Measurements from ENCODE around the gene ZNF202.

ZNF202 gene

DNA sequence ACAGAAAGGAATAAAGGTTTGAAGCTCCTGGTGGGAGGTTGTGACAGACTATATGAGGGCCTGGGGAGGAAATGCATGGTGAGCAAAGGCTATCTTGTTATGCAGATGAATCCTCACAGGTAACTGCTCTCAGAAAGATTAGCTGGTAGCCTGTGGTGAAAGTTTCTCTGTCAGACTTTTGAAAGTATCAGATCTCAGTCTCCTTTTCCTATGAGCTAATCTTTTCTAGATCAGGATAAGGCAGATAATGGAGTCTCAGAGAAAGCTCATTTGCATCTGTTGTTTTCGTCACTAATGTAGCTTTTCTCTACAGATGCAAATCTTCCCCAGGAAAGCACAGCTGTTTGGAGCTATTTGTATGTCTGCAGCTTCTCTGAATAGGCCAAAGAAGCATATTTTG, 33.8 kb upstream of the ZNF202 start:
- Histone ChIP-seq H4K8ac (ENCODE audit: low read length) (no peak overlapping the region), H3K4me1 (ENCODE audit: control insufficient read depth, insufficient read depth, low read depth, low read length) (no peaks in the 10 kb centered on the region), H2BK5ac (ENCODE audit: low read depth, low read length, poor library complexity, severe bottlenecking) (no peak overlapping the region), H2BK15ac (ENCODE audit: low read depth, poor library complexity, severe bottlenecking) (no peak overlapping the region), H2BK120ac (ENCODE audit: low read depth, low read length) (no peak overlapping the region), H3K27me3 (ENCODE audit: control insufficient read depth in 1 of 2, insufficient read depth in 1 of 2, low read length in 2 of 2) (no peaks in the 10 kb centered on the region), H3K23ac (ENCODE audit: low read length in 2 of 2) (no peak overlapping the region), H2AK5ac (ENCODE audit: low read length, severe bottlenecking) (no peak overlapping the region), H3K18ac (ENCODE audit: low read depth in 1 of 2, low read length in 2 of 2) (no peak overlapping the region), H3K4me2 (ENCODE audit: low read length, poor library complexity, severe bottlenecking) (no peak overlapping the region), H3K79me1 (replicated peaks; ENCODE audit: low read length, poor library complexity, severe bottlenecking) (no peaks in the 10 kb centered on the region), H2AFZ (ENCODE audit: low read depth, low read length) (no peak overlapping the region), H4K91ac (ENCODE audit: low read length) (no peak overlapping the region), H3K14ac (ENCODE audit: low read length in 2 of 2) (no peak overlapping the region), H3K9me3 (ENCODE audit: control insufficient read depth, low read length) (no peaks in the 10 kb centered on the region), H3K9ac (ENCODE audit: low read length) (no peak overlapping the region), H3K36me3 (ENCODE audit: control insufficient read depth in 1 of 2, insufficient read depth in 2 of 2, low read depth in 1 of 2, low read length in 2 of 2) (no peaks in the 10 kb centered on the region), H2BK12ac (ENCODE audit: low read length in 2 of 2) (no peak overlapping the region), H3K4me3 (ENCODE audit: insufficient read depth in 1 of 2, low read depth in 1 of 2, low read length in 2 of 2) (no peak overlapping the region), H3K4ac (ENCODE audit: low read depth in 1 of 2, low read length in 2 of 2) (no peak overlapping the region), H3K27ac (ENCODE audit: low read length, poor library complexity, severe bottlenecking) (no peak overlapping the region)
- 60% methylated on average over 1 of the region's 1 CpG for WGBS
- DNase-seq = no peak

DNA sequence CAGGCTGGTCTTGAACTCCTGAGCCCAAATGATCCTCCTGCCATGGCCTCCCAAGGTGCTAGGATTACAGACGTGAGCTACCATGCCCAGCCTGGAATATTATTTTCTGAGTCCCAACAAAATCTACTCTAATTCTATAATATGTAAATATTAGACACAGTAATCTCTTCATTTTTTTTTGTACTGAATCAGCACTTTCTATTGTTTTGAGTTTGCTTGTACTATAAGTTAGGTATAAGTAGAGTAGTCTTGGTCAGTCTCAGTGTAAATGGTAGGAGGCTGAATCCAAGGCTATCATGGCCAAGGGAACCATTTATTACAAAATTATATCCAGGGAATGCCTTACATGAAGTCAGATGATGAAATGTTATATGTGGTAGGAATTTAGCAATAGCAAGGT, 32.5 kb upstream of the ZNF202 start:
- Histone ChIP-seq H2AK5ac (ENCODE audit: low read length, severe bottlenecking) (no peak overlapping the region), H2BK15ac (ENCODE audit: low read depth, poor library complexity, severe bottlenecking) (no peak overlapping the region), H3K27me3 (ENCODE audit: control insufficient read depth in 1 of 2, insufficient read depth in 1 of 2, low read length in 2 of 2) (no peaks in the 10 kb centered on the region), H2AFZ (ENCODE audit: low read depth, low read length) (no peak overlapping the region), H3K4me2 (ENCODE audit: low read length, poor library complexity, severe bottlenecking) (no peak overlapping the region), H3K9ac (ENCODE audit: low read length) (no peak overlapping the region), H3K9me3 (ENCODE audit: control insufficient read depth, low read length) (no peaks in the 10 kb centered on the region), H3K4me1 (ENCODE audit: control insufficient read depth, insufficient read depth, low read depth, low read length) (no peaks in the 10 kb centered on the region), H3K4me3 (ENCODE audit: insufficient read depth in 1 of 2, low read depth in 1 of 2, low read length in 2 of 2) (no peak overlapping the region), H2BK120ac (ENCODE audit: low read depth, low read length) (no peak overlapping the region), H3K4ac (ENCODE audit: low read depth in 1 of 2, low read length in 2 of 2) (no peak overlapping the region), H3K18ac (ENCODE audit: low read depth in 1 of 2, low read length in 2 of 2) (no peak overlapping the region), H2BK5ac (ENCODE audit: low read depth, low read length, poor library complexity, severe bottlenecking) (no peak overlapping the region), H3K14ac (ENCODE audit: low read length in 2 of 2) (no peak overlapping the region), H3K23ac (ENCODE audit: low read length in 2 of 2) (no peak overlapping the region), H4K8ac (ENCODE audit: low read length) (no peak overlapping the region), H3K79me1 (replicated peaks; ENCODE audit: low read length, poor library complexity, severe bottlenecking) (no peaks in the 10 kb centered on the region), H3K27ac (ENCODE audit: low read length, poor library complexity, severe bottlenecking) (no peak overlapping the region), H2BK12ac (ENCODE audit: low read length in 2 of 2) (no peak overlapping the region), H4K91ac (ENCODE audit: low read length) (no peak overlapping the region), H3K36me3 (ENCODE audit: control insufficient read depth in 1 of 2, insufficient read depth in 2 of 2, low read depth in 1 of 2, low read length in 2 of 2) (no peaks in the 10 kb centered on the region)
- no peak for DNase-seq
- WGBS = no CpG with 5 or more reads among the region's 1 CpG

DNA sequence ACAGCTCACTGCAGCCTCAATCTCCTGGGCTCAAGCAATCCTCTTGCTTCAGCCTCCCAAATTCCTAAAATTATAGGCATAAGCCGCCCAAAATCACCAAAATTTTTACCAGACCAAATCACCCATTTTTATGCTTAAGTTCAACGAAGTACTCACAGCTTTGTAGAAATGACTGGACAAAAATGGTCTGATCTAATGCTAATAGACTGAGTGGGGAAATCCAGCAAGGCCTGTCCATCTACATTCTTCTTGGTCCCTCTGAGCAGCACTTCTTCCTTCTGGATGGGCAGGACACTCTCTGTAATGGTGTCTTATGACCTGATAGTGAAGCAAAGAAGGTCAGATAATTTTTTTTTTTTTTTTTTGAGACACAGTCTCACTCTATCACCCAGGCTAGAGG, 31.6 kb upstream of the ZNF202 start:
- no peaks in the 10 kb centered on the region for H3K4me1 ChIP-seq (ENCODE audit: control insufficient read depth, insufficient read depth, low read depth, low read length)
- no peaks in the 10 kb centered on the region for H3K79me1 ChIP-seq (replicated peaks; ENCODE audit: low read length, poor library complexity, severe bottlenecking)
- H2BK120ac ChIP-seq (ENCODE audit: low read depth, low read length) = no peak overlapping the region
- no peak overlapping the region for H3K27ac ChIP-seq (ENCODE audit: low read length, poor library complexity, severe bottlenecking)
- H3K18ac ChIP-seq (ENCODE audit: low read depth in 1 of 2, low read length in 2 of 2) = no peak overlapping the region
- no peaks in the 10 kb centered on the region for H3K36me3 ChIP-seq (ENCODE audit: control insufficient read depth in 1 of 2, insufficient read depth in 2 of 2, low read depth in 1 of 2, low read length in 2 of 2)
- H3K4ac ChIP-seq (ENCODE audit: low read depth in 1 of 2, low read length in 2 of 2) = no peak overlapping the region
- H2AK5ac ChIP-seq (ENCODE audit: low read length, severe bottlenecking) = no peak overlapping the region
- H2BK5ac ChIP-seq (ENCODE audit: low read depth, low read length, poor library complexity, severe bottlenecking) = no peak overlapping the region
- H3K23ac ChIP-seq (ENCODE audit: low read length in 2 of 2) = no peak overlapping the region
- no peaks in the 10 kb centered on the region for H3K9me3 ChIP-seq (ENCODE audit: control insufficient read depth, low read length)
- no peak overlapping the region for H4K8ac ChIP-seq (ENCODE audit: low read length)
- no peak overlapping the region for H3K14ac ChIP-seq (ENCODE audit: low read length in 2 of 2)
- H3K9ac ChIP-seq (ENCODE audit: low read length) = no peak overlapping the region
- no peak overlapping the region for H2BK15ac ChIP-seq (ENCODE audit: low read depth, poor library complexity, severe bottlenecking)
- H3K27me3 ChIP-seq (ENCODE audit: control insufficient read depth in 1 of 2, insufficient read depth in 1 of 2, low read length in 2 of 2) = no peaks in the 10 kb centered on the region
- no peak overlapping the region for H3K4me2 ChIP-seq (ENCODE audit: low read length, poor library complexity, severe bottlenecking)
- no peak overlapping the region for H2AFZ ChIP-seq (ENCODE audit: low read depth, low read length)
- H4K91ac ChIP-seq (ENCODE audit: low read length) = no peak overlapping the region
- H2BK12ac ChIP-seq (ENCODE audit: low read length in 2 of 2) = no peak overlapping the region
- 46% methylated on average over 2 of the region's 2 CpGs for WGBS
- no peak overlapping the region for H3K4me3 ChIP-seq (ENCODE audit: insufficient read depth in 1 of 2, low read depth in 1 of 2, low read length in 2 of 2)
- DNase-seq = no peak

DNA sequence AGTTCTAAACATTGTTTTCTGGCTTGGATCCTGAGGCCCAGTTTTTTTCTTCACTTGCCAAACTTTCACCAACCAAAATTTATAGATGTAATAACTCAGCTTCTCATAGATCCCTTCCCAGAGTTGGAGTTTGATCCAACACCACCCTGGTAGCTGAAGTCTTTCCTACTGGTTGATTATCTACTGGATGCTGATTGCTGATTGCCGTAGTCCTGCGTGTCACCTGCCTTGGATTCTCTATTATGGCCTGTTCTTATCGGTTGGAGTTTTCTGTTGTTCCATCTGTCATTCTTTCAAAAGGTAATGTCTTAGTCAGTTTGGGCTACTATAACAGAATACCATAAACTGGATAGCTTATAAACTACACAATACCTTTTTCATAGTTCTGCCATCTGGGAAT, 30.2 kb upstream of the ZNF202 start:
- H2AFZ ChIP-seq (ENCODE audit: low read depth, low read length) = no peak overlapping the region
- H3K27me3 ChIP-seq (ENCODE audit: control insufficient read depth in 1 of 2, insufficient read depth in 1 of 2, low read length in 2 of 2) = no peaks in the 10 kb centered on the region
- H3K27ac ChIP-seq (ENCODE audit: low read length, poor library complexity, severe bottlenecking) = no peak overlapping the region
- H4K91ac ChIP-seq (ENCODE audit: low read length) = no peak overlapping the region
- no peak overlapping the region for H3K4ac ChIP-seq (ENCODE audit: low read depth in 1 of 2, low read length in 2 of 2)
- no peak overlapping the region for H2BK15ac ChIP-seq (ENCODE audit: low read depth, poor library complexity, severe bottlenecking)
- H2BK5ac ChIP-seq (ENCODE audit: low read depth, low read length, poor library complexity, severe bottlenecking) = no peak overlapping the region
- H3K4me1 ChIP-seq (ENCODE audit: control insufficient read depth, insufficient read depth, low read depth, low read length) = no peaks in the 10 kb centered on the region
- no peaks in the 10 kb centered on the region for H3K9me3 ChIP-seq (ENCODE audit: control insufficient read depth, low read length)
- no peak overlapping the region for H2AK5ac ChIP-seq (ENCODE audit: low read length, severe bottlenecking)
- no peak overlapping the region for H3K14ac ChIP-seq (ENCODE audit: low read length in 2 of 2)
- 75% methylated on average over 1 of the region's 3 CpGs for WGBS
- H3K23ac ChIP-seq (ENCODE audit: low read length in 2 of 2) = no peak overlapping the region
- H3K4me2 ChIP-seq (ENCODE audit: low read length, poor library complexity, severe bottlenecking) = no peak overlapping the region
- no peak overlapping the region for H3K18ac ChIP-seq (ENCODE audit: low read depth in 1 of 2, low read length in 2 of 2)
- H4K8ac ChIP-seq (ENCODE audit: low read length) = no peak overlapping the region
- no peak overlapping the region for H2BK120ac ChIP-seq (ENCODE audit: low read depth, low read length)
- H3K36me3 ChIP-seq (ENCODE audit: control insufficient read depth in 1 of 2, insufficient read depth in 2 of 2, low read depth in 1 of 2, low read length in 2 of 2) = no peaks in the 10 kb centered on the region
- no peaks in the 10 kb centered on the region for H3K79me1 ChIP-seq (replicated peaks; ENCODE audit: low read length, poor library complexity, severe bottlenecking)
- DNase-seq = no peak
- no peak overlapping the region for H3K4me3 ChIP-seq (ENCODE audit: insufficient read depth in 1 of 2, low read depth in 1 of 2, low read length in 2 of 2)
- no peak overlapping the region for H2BK12ac ChIP-seq (ENCODE audit: low read length in 2 of 2)
- no peak overlapping the region for H3K9ac ChIP-seq (ENCODE audit: low read length)

All from mesenchymal stem cell (in vitro differentiated cells and primary cell).